Epithelial cell of esophagus (primary cell): ENCODE measurements around the gene PRRX1.

Source experiments
- DNase-seq: peaks from one replicate; pipeline ENCODE4 v3.0.0; 2010; ENCODE audit warnings: low read depth
- H3K4me3 ChIP-seq: 2 replicates; pipeline ENCODE4 v1.5.1; 2011; ENCODE audit warnings: mild to moderate bottlenecking, low read length, control low read depth
- TF ChIP-seq, protein P1 (sequence below): IDR thresholded peaks from 2 replicates; pipeline ENCODE4 v1.5.1; 2011; ENCODE audit warnings: low read depth, mild to moderate bottlenecking, low read length, control low read depth, inconsistent platforms; ENCODE audit not compliant: insufficient read depth; ENCODE audit errors: missing control alignments

Gene PRRX1

DNA sequence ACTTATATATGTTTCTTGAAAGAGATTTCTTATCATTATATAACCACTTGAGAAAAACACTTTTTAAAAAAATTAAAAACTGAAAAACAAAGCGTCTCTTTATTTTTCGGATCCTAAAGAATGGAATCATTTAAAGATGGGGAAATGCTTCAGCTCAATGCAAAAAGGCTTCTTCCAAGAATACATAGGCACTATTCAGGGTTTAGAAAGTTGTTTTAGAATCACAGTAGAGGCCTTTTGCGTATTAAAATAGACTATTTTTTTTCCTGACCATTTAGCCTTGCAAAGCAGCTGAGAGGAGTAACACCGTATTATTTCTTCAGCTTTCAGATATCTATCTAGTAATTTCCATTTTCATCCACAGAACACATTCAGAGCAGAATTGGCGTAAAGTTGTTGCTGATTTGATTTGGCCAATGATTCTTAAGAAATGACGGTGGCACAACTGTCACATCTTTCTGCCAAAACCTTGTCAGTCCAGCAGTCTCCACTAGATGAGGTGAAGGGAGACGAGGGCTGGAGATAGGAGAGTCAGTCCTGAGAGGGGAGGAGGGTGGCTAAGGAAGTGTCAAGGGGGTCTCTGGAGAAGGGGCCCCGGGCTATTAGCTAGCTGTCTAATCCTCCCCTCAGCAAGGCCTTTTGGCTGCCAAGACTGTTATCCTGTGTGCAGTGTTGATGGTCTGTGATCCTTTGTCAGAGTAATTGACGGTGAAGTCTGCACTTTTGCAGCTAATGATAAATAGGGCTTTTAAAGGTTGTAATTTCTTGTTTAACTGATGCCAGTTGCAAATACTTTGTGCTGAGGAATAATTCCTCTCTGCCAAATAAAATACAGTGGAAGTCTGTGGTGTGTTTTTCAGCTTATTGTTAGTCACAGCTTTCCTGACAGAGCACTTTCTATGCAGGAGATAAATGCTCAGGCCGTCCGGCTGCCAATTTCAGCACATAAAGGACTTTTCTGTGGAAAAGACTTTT is 34.7 kb downstream of the PRRX1 start:
- TF ChIP-seq, protein P1, sequence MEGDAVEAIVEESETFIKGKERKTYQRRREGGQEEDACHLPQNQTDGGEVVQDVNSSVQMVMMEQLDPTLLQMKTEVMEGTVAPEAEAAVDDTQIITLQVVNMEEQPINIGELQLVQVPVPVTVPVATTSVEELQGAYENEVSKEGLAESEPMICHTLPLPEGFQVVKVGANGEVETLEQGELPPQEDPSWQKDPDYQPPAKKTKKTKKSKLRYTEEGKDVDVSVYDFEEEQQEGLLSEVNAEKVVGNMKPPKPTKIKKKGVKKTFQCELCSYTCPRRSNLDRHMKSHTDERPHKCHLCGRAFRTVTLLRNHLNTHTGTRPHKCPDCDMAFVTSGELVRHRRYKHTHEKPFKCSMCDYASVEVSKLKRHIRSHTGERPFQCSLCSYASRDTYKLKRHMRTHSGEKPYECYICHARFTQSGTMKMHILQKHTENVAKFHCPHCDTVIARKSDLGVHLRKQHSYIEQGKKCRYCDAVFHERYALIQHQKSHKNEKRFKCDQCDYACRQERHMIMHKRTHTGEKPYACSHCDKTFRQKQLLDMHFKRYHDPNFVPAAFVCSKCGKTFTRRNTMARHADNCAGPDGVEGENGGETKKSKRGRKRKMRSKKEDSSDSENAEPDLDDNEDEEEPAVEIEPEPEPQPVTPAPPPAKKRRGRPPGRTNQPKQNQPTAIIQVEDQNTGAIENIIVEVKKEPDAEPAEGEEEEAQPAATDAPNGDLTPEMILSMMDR: no peak
- no peak for DNase-seq
- H3K4me3 ChIP-seq: no peak overlapping the region

DNA sequence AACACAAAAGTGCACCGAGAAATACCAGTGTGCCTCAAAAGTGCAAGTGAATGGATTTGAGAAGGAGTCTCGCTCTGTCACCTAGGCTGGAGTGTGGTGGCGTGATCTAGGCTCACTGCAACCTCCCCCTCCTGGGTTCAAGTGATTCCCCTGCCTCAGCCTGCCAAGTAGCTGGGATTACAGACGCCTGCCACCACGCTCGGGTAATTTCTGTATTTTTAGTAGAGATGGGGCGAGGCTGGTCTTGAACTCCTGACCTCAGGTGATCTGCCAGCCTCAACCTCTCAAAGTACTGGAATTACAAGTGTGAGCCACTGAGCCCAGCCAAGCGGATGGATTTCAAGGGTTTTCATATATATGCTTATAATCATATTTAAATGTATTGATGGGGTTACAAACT is 35.8 kb downstream of the PRRX1 start:
- no peak for DNase-seq
- TF ChIP-seq, protein P1: no peak
- no peak overlapping the region for H3K4me3 ChIP-seq

DNA sequence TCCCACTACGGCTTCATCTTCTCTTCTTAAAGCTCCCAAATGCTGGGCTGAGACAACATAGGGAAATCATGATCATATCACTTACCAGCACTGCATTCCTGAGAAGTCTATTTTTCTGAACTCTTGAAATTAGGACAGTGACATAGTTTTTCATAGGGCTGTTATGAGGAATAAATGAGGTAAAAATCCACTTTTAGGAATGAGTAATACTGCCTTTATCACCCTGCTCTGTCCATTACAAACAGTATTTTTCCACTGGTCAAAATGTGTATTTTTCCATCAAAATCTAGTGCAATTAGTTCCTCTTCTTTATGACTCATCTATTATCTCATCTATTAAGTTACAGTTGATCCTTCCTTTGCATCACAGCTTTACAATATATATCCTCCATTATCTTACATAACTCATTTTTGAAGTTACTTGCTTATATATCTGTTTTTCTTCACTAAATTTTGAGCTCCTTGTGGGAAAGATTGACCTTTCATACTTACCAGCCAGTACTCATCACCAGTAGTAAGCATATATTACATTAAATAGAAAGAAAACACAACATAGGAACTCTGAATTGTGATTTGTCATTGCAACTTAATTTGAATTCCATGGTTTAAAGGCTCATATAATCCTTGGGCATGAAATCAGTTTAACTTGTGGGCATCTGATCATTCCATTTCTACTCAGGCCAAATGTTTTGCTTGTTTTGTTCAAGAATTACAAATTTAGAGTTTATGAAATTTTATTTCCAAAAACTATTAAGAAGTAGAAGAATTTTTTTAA is 37.1 kb downstream of the PRRX1 start:
- TF ChIP-seq, protein P1: no peak
- no peak overlapping the region for H3K4me3 ChIP-seq
- DNase-seq: no peak

DNA sequence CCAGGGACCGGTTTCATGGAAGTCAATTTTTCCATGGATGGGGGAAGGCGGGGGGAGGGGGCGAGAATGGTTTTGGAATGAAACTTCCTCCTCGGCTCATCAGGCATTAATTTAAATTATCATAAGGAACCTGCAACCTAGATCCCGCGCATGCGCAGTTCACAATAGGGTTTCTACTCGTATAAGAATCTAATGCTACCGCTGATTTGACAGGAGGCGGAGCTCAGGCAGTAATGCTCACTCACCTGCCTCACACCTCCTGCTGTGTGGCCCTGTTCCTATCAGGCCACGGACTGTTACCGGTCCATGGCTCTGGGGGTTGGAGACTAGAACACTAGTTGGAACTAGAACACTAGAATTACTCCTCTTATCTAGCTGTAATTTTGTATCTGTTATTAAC is 38.0 kb downstream of the PRRX1 start:
- no peak overlapping the region for H3K4me3 ChIP-seq
- DNase-seq: no peak
- TF ChIP-seq, protein P1: no peak

DNA sequence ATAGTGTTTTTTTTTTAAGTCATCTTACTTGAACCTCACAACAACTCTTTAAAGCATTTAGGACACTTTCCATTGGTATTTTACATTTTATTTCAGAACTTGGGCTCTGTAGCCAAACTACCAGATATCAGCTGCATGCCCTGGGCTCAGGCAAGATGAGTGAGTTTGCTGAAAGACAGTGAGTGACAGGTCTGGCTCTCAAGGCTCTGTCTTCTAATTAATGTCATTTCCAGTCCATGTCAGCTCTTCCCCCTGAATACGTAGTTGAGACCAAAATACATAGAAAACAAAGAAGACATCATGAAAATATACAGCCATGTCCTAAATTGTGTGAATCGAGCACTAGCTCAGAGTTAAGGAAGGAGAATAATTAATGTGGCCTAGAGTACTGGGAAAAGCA is 39.7 kb downstream of the PRRX1 start:
- no peak overlapping the region for H3K4me3 ChIP-seq
- DNase-seq: no peak
- TF ChIP-seq, protein P1: no peak

DNA sequence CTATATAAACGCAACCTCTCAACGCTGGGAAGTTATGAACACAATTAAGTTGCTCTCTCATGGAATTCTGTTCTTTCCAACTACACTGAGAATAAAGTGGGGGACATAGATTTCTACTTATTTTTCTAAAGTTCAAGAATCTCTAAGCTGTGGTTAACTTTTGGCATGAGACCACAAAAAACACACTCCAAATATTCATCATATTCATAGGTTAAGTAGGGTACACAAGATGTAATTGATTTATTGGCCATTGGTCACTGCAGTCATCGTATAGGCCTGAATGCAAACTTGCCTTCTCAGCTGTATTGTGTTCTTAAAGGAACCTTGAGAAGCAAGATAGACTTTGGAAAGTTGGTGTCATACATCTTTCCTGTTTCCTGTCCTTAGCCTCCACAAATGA is 40.3 kb downstream of the PRRX1 start:
- TF ChIP-seq, protein P1: no peak
- DNase-seq: no peak
- H3K4me3 ChIP-seq: no peak overlapping the region
